Thoracic aorta (tissue), 2 donors: ENCODE data around the gene SRGAP1. TPM values are rescaled to one million over a fixed set of nuclear protein-coding genes. Genes with fewer than 3 reads are reported as not detected.
"Not testable (repeated sequence)": the region's sequence is repeated elsewhere in the genome, so short reads cannot be mapped to it uniquely, and the experiment has no call there.

ENCODE experiments used
- ATAC-seq: fragments of 150-250 bp; one replicate; pipeline ENCODE4 v1.8.0; 2017; ENCODE audit warnings: low read depth; ENCODE audit not compliant: insufficient number of reproducible peaks, low FRiP score
- DNase-seq: peaks from one replicate; pipeline ENCODE4 v3.0.0-alpha.2; 2020; ENCODE audit warnings: low spot score
- H3K27ac ChIP-seq, 2 donors: fragments of 200-600 bp; sonication (generic); 1 replicate in 1 of 2; 2 replicates in 1 of 2; pipeline ENCODE4 v1.5.1; 2016; ENCODE audit warnings: mild to moderate bottlenecking in 2 of 2, moderate library complexity in 2 of 2
- H3K27me3 ChIP-seq: fragments of 200-600 bp; sonication (generic); replicated peaks from 2 replicates; pipeline ENCODE4 v1.6.0; 2016; ENCODE audit warnings: mild to moderate bottlenecking; ENCODE audit not compliant: insufficient read depth
- H3K36me3 ChIP-seq: fragments of 200-600 bp; sonication (generic); one replicate; pipeline ENCODE4 v1.5.1; 2016
- H3K4me1 ChIP-seq, 2 donors: fragments of 200-600 bp; sonication (generic); 1 replicate in 1 of 2; 2 replicates in 1 of 2; pipeline versions ENCODE4 v1.5.1 to v1.6.0; 2016; ENCODE audit warnings: low read depth in 2 of 2, mild to moderate bottlenecking in 1 of 2; ENCODE audit not compliant: control insufficient read depth in 1 of 2
- H3K4me3 ChIP-seq: fragments of 200-600 bp; sonication (generic); 2 replicates; pipeline ENCODE4 v1.5.1; 2016; ENCODE audit warnings: mild to moderate bottlenecking
- H3K9me3 ChIP-seq: fragments of 200-600 bp; sonication (generic); 2 replicates; pipeline ENCODE4 v1.5.1; 2016
- CTCF ChIP-seq: fragments of 200-600 bp; sonication (generic); IDR thresholded peaks from one replicate; pipeline ENCODE4 v1.5.1; 2019; ENCODE audit warnings: antibody characterized with exemption
- total RNA-seq, 2 donors: library from RNA; depleted of rRNA; stranded (reverse); fragments of >200 nt; gene quantifications; one replicate each; pipeline versions ENCODE4 v1.1.0 to v1.2.3, GENCODE V29; 2016

The SRGAP1 gene
- total RNA-seq, 2 donors from 2014 or later, result 7.9 to 24.1 TPM

- Histone ChIP-seq H3K4me3 (no peak overlapping the region), H3K4me1 (no peaks in the 10 kb centered on the region), H3K9me3 (no peaks in the 10 kb centered on the region), H3K27me3 (no peaks in the 10 kb centered on the region), H3K36me3 (peaks cover 2% of the 10 kb centered on the region), H3K27ac (no peak overlapping the region)
- no peak for DNase-seq
- ATAC-seq, result no peak
- TF ChIP-seq CTCF, result no peak
Measured at GRCh38 chr12:64124511-64125197, 280.2 kb downstream of the SRGAP1 start.

GRCh38 chr12:64125913-64126312 lies 281.4 kb downstream of the SRGAP1 start:
- Histone ChIP-seq H3K27me3 (no peaks in the 10 kb centered on the region), H3K4me3 (no peak overlapping the region), H3K4me1 (no peaks in the 10 kb centered on the region), H3K36me3 (peaks cover 8% of the 10 kb centered on the region), H3K9me3 (no peaks in the 10 kb centered on the region), H3K27ac (no peak overlapping the region)
- DNase-seq, result no peak
- no peak for ATAC-seq
- no peak for TF ChIP-seq CTCF

- Histone ChIP-seq H3K9me3 (peaks cover 3% of the 10 kb centered on the region), H3K27ac (no peak overlapping the region), H3K27me3 (no peaks in the 10 kb centered on the region), H3K4me1 (no peaks in the 10 kb centered on the region), H3K4me3 (no peak overlapping the region), H3K36me3 (peaks cover 8% of the 10 kb centered on the region)
- DNase-seq (no peak), ATAC-seq (no peak)
- TF ChIP-seq CTCF, result no peak
Measured at GRCh38 chr12:64127811-64128210, 283.3 kb downstream of the SRGAP1 start.

- Histone ChIP-seq H3K4me3 (no peak overlapping the region), H3K9me3 (peaks cover 7% of the 10 kb centered on the region), H3K27ac (no peak overlapping the region), H3K27me3 (no peaks in the 10 kb centered on the region), H3K36me3 (peaks cover 13% of the 10 kb centered on the region), H3K4me1 (no peaks in the 10 kb centered on the region)
- no peak for ATAC-seq
- no peak for DNase-seq
- TF ChIP-seq CTCF, result no peak
Measured at GRCh38 chr12:64128366-64128765, 283.9 kb downstream of the SRGAP1 start.

- H3K36me3 ChIP-seq, result peaks cover 18% of the 10 kb centered on the region
- not testable (repeated sequence) for DNase-seq, H3K27me3 ChIP-seq, H3K4me3 ChIP-seq, H3K27ac ChIP-seq, H3K4me1 ChIP-seq, ATAC-seq
- peaks cover 14% of the 10 kb centered on the region for H3K9me3 ChIP-seq
Measured at GRCh38 chr12:64130476-64130875, 286.0 kb downstream of the SRGAP1 start.

- H3K4me3 ChIP-seq, ATAC-seq, DNase-seq, H3K27me3 ChIP-seq, H3K27ac ChIP-seq, H3K4me1 ChIP-seq: not testable (repeated sequence)
- H3K9me3 ChIP-seq, result peaks cover 14% of the 10 kb centered on the region
- H3K36me3 ChIP-seq, result peaks cover 18% of the 10 kb centered on the region
Measured at GRCh38 chr12:64131456-64131855, 287.0 kb downstream of the SRGAP1 start.

GRCh38 chr12:64132672-64133071 lies 288.2 kb downstream of the SRGAP1 start:
- ATAC-seq, H3K27me3 ChIP-seq, DNase-seq, H3K4me3 ChIP-seq, H3K27ac ChIP-seq, H3K4me1 ChIP-seq: not testable (repeated sequence)
- peaks cover 18% of the 10 kb centered on the region for H3K36me3 ChIP-seq
- H3K9me3 ChIP-seq, result peaks cover 14% of the 10 kb centered on the region
